HFF-Myc (cell line): ENCODE data around the gene CDC42EP5.
"Not testable (repeated sequence)": the region's sequence is repeated elsewhere in the genome, so short reads cannot be mapped to it uniquely, and the experiment has no call there.

Source experiments
- DNase-seq: peaks from one replicate; pipeline ENCODE4 v3.0.0-alpha.2; 2011; ENCODE audit warnings: low read depth; ENCODE audit errors: extremely low read depth
- H3K4me3 ChIP-seq: replicated peaks from 2 replicates; pipeline ENCODE4 v1.5.1; 2011; ENCODE audit warnings: low read depth, mild to moderate bottlenecking, control low read depth, low read length
- CTCF ChIP-seq: IDR thresholded peaks from 2 replicates; pipeline ENCODE4 v1.5.1; 2012; ENCODE audit warnings: mild to moderate bottlenecking, low read depth, low read length, control low read depth; ENCODE audit errors: missing control alignments

The CDC42EP5 gene

DNA sequence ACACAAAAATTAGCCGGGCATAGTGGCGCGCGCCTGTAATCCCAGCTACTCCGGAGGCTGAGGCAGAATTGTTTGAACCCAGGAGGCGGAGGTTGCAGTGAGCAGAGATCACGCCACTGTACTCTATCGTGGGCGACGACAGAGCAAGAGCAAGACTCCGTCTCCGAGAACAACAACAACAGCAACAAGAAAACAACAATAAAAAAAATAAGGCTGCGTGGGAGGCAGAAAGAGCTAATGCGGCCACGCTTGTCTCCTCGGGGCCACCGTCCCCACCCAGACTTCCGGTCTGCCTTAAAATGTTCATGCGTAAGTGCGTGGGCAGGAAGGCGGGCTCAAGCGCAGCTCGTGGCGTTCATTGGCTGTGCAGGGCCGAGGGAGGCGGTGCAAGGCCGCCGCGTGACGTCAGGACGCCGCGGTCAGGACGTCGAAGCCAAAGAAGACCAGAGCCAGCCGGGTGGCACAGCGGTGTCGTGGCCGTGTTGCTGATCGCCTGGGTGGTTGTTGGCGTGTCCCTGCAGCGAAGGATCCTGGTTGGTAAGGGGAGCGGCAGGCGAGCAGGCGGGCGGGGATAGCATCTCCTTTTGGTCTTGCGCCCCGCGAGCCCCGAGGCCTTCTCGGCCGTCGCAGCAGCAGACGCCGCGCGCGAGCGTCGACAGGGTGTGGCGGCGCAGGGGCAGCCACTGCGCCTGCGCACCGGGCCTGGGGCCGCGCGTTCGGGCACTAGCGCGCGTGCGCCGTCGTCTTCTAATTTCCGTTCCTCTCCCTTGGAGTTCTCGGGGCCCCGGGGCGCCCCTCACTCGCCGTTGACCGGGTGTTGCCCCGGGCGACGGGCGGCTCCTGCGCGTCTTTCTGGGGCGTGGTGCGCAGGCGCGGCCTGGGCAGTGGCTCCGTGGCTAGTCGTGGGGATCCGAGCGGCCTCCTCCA is 24.1 kb downstream of the CDC42EP5 start, which contains the start of gene LENG8:
Gene LENG8 (plus strand): TSS at position 426 of the 927 bp plus-strand sequence. CDS start 2,146 bp downstream, outside the sequence.
- peak; percentile 94 for DNase-seq
- H3K4me3 ChIP-seq: peak within 1 kb of the TSS; percentile 78
- TF ChIP-seq CTCF: no peak

GRCh38 chr19:54448040-54448773 is 24.9 kb downstream of the CDC42EP5 start:
- DNase-seq: no peak
- no peak for TF ChIP-seq CTCF
- H3K4me3 ChIP-seq: peak overlapping the region; percentile 78

DNA sequence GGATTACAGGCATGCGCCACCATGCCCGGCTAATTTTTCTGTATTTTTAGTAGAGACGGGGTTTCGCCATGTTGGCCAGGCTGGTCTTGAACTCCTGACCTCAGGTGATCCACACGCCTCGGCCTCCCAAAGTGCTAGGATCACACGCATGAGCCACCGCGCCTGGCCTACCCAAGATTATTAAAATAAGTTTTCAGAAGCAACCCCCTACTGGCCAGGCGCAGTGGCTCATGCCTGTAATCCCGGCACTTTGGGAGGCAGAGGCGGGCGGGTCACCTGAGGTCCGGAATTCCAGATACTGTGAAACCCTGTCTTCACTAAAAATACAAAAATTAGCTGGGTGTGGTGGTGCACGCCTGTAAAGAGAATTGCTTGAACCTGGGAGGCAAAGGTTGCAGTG is 26.7 kb downstream of the CDC42EP5 start:
- H3K4me3 ChIP-seq: not testable (repeated sequence)

GRCh38 chr19:54444737-54445136 is 28.4 kb downstream of the CDC42EP5 start:
- no peak overlapping the region for H3K4me3 ChIP-seq
- no peak for DNase-seq
- TF ChIP-seq CTCF: no peak

More for the DNA sequence above, 26.7 kb downstream of the CDC42EP5 start:
- DNase-seq: not testable (repeated sequence)

GRCh38 chr19:54440641-54441040 is 32.5 kb downstream of the CDC42EP5 start:
- no peak for TF ChIP-seq CTCF
- no peak overlapping the region for H3K4me3 ChIP-seq
- DNase-seq: no peak

DNA sequence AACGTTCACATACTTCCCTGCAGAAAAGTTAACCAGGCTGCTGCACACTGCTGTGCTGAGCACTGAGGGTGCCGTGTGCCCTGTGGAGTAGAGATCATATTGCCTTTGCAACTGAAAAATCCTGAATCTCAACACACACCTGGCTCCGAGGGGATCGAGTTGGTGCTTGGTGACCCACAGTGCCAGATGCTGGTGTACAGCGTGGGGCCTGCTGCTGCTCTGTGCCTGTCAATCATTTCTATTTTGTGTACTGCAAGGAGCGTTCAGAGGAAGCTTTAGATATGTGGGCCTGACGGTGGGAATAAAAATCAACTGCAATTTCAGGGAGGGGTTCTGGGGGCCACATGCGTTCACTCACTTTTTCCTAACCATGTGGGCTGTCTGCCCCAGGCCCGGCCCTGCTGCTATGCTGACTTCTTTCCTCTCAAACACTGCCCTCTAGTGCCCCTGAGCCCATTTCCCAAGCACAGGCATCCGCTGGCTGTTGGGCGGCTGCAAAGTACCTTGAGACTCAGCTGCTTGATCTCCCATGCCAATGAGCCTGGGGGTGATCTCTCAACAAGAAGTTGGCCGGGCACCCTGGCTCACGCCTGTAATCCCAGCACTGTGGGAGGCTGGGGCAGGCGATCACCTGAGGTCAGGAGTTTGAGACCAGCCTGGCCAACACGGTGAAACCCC is 33.8 kb downstream of the CDC42EP5 start:
- no peak for DNase-seq
- H3K4me3 ChIP-seq: no peak overlapping the region
- TF ChIP-seq CTCF: peak; percentile 54
